HG03469 (cell line): ENCODE results near the gene HERC5.
A peak's percentile ranks its signal among the peaks of the same experiment; 100 is the strongest.
"Not testable (repeated sequence)": the region's sequence is repeated elsewhere in the genome, so short reads cannot be mapped to it uniquely, and the experiment has no call there.

Source experiments
- ATAC-seq: cut with Tn5 transposase; IDR thresholded peaks from one replicate; pipeline ENCODE4 v1.9.1; 2021; ENCODE audit warnings: mild to moderate bottlenecking, moderate library complexity, moderate number of reproducible peaks; ENCODE audit not compliant: unreplicated experiment

HERC5 gene

GRCh38 chr4:88456670-88457306 is at the start of gene HERC5:
Gene HERC5, plus strand, starts transcription at chr4:88457119. Its CDS starts 151 bp downstream, at chr4:88457270.
- peak; percentile 86 for ATAC-seq

GRCh38 chr4:88409206-88409605 is 47.7 kb upstream of the HERC5 start:
- no peak for ATAC-seq

- no peak for ATAC-seq
These were observed 47.1 kb upstream of the HERC5 start for GRCh38 chr4:88409789-88410188.

- ATAC-seq: no peak
These were observed 45.3 kb upstream of the HERC5 start for GRCh38 chr4:88411491-88412096.

DNA sequence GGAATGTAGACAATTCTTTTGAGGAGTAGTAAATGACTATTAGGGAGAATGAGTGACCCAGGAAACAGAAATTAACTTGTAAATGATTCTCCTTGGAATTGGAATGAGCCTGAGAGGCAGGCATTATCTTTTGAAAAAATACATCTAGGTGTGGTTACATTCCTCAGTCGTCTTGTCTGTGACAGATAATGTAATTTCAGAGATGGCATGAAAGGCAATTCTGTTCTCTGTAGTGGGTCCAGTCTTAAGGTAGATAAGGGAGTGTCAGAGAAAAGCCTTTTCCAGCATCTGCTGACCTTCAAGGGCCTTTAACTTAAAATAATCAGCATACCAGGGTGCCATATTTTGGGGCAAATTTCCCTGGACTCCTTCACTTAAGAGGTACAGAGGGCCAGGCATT is 43.1 kb upstream of the HERC5 start:
- no peak for ATAC-seq

DNA sequence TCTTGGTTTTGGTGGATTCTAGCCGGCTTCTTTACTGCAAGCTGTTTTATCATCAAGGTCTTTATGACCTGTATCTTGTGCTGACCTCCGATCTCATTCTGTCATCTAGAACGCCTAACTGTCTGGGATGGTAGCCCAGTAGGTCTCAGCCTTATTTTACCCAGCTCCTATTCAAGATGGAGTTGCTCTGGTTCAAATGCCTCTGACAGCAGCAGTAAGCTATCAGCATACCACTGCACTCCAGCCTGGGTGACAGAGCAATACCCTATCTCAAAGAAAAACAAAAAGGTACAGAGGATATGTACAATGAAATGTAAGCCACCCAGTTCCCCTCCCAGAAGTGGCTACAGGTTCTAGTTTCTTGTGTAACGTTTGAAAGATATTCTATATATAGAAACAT is 42.2 kb upstream of the HERC5 start:
- no peak for ATAC-seq

- ATAC-seq: no peak
These were observed 40.9 kb upstream of the HERC5 start for GRCh38 chr4:88415982-88416381.

- ATAC-seq: no peak
These were observed 38.5 kb upstream of the HERC5 start for GRCh38 chr4:88418411-88418810.

- ATAC-seq: no peak
These were observed 37.0 kb upstream of the HERC5 start for GRCh38 chr4:88419874-88420273.

- no peak for ATAC-seq
These were observed 36.1 kb upstream of the HERC5 start for GRCh38 chr4:88420844-88421243.

DNA sequence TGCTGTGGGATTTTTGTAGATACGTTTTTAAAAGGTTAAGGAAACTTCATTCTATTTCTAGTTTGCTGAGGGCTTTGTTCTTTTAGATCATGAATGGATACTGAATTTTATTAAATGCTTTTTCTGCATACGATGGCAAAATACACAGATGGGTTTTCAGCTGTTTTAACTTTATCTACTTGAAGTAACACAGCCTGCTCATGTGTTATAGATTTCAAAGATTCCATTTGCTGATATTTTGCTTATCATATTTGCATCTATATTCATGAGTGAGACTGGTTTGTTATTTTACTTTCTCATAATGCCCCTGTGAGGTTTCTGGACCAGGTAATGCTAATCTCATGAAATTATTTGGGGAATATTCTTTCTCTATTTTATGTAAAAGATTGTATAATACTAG is 34.5 kb upstream of the HERC5 start:
- ATAC-seq: no peak

- ATAC-seq: no peak
These were observed 27.5 kb upstream of the HERC5 start for GRCh38 chr4:88429401-88429800.

- ATAC-seq: no peak
These were observed 20.8 kb upstream of the HERC5 start for GRCh38 chr4:88435987-88436693.

GRCh38 chr4:88437873-88438272 is 19.0 kb upstream of the HERC5 start:
- not testable (repeated sequence) for ATAC-seq

DNA sequence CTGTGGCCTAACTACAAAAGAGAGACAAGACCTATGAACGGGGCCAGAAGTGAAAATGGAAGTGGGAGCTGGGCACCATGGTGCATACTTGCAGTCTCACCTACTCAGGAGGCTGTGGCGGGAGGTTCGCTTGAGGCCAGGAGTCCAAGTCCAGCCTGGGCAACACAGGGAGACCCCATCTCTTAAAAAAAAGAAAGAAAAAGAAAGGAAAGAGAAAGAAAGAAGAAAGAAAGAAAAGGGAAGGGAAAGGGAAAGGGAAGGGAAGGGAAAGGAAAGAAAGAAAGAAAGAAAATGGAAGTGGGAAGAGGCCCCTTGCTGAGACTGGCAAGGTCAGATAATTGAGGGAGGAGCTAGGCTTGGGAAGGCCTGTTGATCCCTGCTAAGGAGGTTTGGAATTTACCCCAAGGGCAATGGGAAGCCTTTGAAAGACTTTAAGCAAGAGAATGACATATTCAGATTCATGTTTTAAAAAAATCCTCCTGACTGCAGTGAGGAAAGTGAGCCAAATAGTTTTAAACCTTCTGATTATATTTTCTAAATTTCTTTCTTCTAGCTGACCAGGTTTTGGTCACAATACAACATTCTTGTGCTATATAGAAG is 17.7 kb upstream of the HERC5 start:
- ATAC-seq: no peak

- no peak for ATAC-seq
These were observed 16.8 kb upstream of the HERC5 start for GRCh38 chr4:88440146-88440545.

GRCh38 chr4:88441696-88442095 is 15.2 kb upstream of the HERC5 start:
- no peak for ATAC-seq

DNA sequence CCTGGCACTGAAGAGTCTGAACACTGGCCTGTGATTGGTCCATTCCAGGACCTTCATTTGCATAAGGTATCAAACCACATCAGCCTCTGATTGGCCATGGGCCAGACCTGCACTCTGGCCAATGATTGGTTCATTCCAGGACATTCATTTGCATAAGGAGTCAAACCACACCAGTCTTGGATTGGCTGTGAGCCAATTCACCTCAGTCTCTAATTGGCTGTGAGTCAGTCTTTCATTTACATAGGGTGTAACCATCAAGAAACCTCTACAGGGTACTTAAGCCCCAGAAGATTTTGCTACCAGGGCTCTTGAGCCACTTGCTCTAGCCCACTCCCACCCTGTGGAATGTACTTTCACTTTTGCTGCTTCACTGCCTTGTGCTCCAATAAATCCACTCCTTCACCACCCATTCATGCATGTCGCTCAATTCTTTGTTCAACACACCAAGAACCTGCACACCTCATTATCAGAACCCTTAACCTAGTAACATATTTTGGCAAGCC is 14.2 kb upstream of the HERC5 start:
- no peak for ATAC-seq

DNA sequence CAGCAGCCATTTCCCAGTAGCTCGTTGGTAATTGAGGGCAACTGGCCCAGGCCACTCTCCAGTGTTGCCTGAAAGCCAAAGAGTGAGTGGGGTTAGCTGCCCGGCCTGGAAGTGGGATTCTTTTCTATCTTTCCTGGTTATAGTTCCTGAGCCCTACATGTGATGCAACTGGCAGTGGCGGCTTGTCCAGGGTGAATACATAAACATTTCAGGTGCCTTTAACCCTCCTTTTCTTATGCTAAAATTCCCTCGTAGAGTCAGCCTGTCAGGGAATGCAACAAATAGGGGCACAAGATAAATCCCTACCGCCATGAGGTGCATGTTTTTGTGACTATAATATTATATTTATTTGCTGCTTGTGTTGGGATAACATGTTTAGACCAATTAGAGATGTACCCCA is 13.4 kb upstream of the HERC5 start:
- ATAC-seq: no peak

GRCh38 chr4:88445252-88445651 is 11.7 kb upstream of the HERC5 start:
- ATAC-seq: no peak

DNA sequence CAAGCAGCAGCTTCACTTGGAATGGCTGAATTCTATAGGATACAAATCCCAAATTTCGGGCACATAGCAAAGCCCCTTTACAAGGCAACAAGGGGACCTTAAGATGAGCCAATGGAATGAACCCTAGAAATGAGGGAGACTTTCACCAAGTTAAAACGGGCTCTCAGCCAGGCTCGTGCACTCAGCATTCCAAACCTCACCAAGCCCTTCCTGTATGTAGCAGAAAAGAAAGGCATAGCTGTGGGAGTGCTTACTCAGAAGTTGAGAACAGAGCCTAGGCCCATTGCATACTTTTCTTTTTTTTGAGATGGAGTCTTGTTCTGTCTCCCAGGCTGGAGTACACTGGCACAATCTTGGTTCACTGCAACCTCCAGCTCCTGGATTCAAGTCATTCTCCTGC is 10.8 kb upstream of the HERC5 start:
- ATAC-seq: no peak
